Mammary epithelial cell (primary cell): ENCODE results near the gene POLR2L.

Experiments
- EZH2 ChIP-seq: IDR thresholded peaks from 2 replicates; pipeline ENCODE4 v1.6.1; 2012; ENCODE audit warnings: low read length, inconsistent platforms, borderline replicate concordance
- TF ChIP-seq, protein P1 (sequence below), 2 donors: IDR thresholded peaks in 1 of 2; conservative IDR thresholded peaks in 1 of 2; 2 replicates each; pipeline ENCODE4 v1.5.1; 2011 to 2012; ENCODE audit warnings: inconsistent platforms in 2 of 2, low read length in 2 of 2, mild to moderate bottlenecking in 2 of 2, control low read depth in 1 of 2, low read depth in 1 of 2; ENCODE audit not compliant: insufficient read depth in 1 of 2; ENCODE audit errors: extremely low read depth in 1 of 2

DNA sequence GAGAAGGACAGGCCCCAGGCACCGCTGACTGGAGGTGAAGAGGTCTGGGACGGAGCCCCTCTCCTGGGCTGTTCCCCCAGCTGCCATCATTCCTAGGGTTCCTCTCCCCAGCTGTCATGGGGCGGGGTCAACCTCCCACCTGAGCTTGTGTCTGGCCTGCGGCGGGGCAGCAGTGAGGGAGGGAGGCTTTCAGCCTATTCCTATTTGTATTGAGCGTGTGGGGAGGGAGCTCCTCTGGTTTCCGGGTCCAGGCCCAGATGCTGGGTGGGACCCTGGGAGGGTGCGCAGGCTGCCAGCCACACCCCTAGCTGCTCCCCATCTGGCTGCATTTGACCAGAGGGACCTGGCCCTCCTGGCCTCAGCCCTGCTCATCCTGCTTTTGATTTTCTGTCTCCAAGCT lies 14.1 kb upstream of the POLR2L start:
- TF ChIP-seq, protein P1, sequence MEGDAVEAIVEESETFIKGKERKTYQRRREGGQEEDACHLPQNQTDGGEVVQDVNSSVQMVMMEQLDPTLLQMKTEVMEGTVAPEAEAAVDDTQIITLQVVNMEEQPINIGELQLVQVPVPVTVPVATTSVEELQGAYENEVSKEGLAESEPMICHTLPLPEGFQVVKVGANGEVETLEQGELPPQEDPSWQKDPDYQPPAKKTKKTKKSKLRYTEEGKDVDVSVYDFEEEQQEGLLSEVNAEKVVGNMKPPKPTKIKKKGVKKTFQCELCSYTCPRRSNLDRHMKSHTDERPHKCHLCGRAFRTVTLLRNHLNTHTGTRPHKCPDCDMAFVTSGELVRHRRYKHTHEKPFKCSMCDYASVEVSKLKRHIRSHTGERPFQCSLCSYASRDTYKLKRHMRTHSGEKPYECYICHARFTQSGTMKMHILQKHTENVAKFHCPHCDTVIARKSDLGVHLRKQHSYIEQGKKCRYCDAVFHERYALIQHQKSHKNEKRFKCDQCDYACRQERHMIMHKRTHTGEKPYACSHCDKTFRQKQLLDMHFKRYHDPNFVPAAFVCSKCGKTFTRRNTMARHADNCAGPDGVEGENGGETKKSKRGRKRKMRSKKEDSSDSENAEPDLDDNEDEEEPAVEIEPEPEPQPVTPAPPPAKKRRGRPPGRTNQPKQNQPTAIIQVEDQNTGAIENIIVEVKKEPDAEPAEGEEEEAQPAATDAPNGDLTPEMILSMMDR (conservative IDR thresholded peaks at IDR 0.05 in 1 of 2, IDR thresholded peaks at IDR 0.05 in 1 of 2; ENCODE audit: extremely low read depth in 1 of 2, insufficient read depth in 1 of 2, low read depth in 1 of 2, low read length in 2 of 2): no peak
- TF ChIP-seq EZH2: no peak
